GM12878 (cell line): ENCODE data around the gene B4GALNT4. TPM values are rescaled to one million over a fixed set of nuclear protein-coding genes. Genes with fewer than 3 reads are reported as not detected.
"Not testable (repeated sequence)": the region's sequence is repeated elsewhere in the genome, so short reads cannot be mapped to it uniquely, and the experiment has no call there.

Experiments
- ATAC-seq: fragments of 200-7000 bp; cut with Tn5 transposase; 3 replicates; pipeline ENCODE4 v1.9.1; 2020; ENCODE audit warnings: mild to moderate bottlenecking, moderate library complexity
- BruUV-seq: library from RNA; stranded (reverse); fragments of 400-500 nt; replicated peaks from 2 replicates; lab custom pipeline; 2021; lab: Mats Ljungman, UMichigan
- CTCF ChIA-PET: fragments of 300-600 bp; sonication (Branson Sonifier 250); formaldehyde crosslinking; extraction: SDS; loops from one replicate; lab custom pipeline; 2021; ENCODE audit warnings: inconsistent platforms; lab: Yijun Ruan, JAX
- POLR2A ChIA-PET: fragments of 350-600 bp; formaldehyde crosslinking; extraction: SDS; loops from one replicate; lab custom pipeline; 2021; ENCODE audit warnings: inconsistent platforms; lab: Charles Lee
- RAD21 ChIA-PET: fragments of 300-600 bp; sonication (Branson Sonifier 250); formaldehyde crosslinking; loops from one replicate; lab custom pipeline; 2023; ENCODE audit warnings: antibody characterized with exemption; ENCODE audit not compliant: unreplicated experiment; lab: Charles Lee
- SMC1A ChIA-PET: fragments of 300-600 bp; sonication (Branson Sonifier 250); formaldehyde crosslinking; loops from one replicate; lab custom pipeline; 2023; ENCODE audit not compliant: unreplicated experiment, uncharacterized antibody; lab: Charles Lee
- DNase-seq: peaks from one replicate; pipeline ENCODE4 v3.0.0-alpha.2; 2011; ENCODE audit warnings: low read depth, low spot score
- FAIRE-seq: peaks from 3 replicates; lab custom pipeline; 2011; peaks lifted over from hg19 to GRCh38; lab: Jason Lieb, UNC
- H2AFZ ChIP-seq: 2 replicates; pipeline ENCODE4 v1.6.0; 2011; ENCODE audit warnings: low read depth, low read length, control low read depth; ENCODE audit not compliant: control insufficient read depth
- H3K27ac ChIP-seq: 2 replicates; pipeline ENCODE4 v1.5.1; 2011; ENCODE audit warnings: control low read depth; ENCODE audit not compliant: control insufficient read depth, insufficient read depth
- H3K27me3 ChIP-seq, 2 experiments: replicated peaks in 1 of 2; 2 replicates each; pipeline versions ENCODE4 v1.6.0 to v1.6.1; 2011; ENCODE audit warnings: low read length in 1 of 2; ENCODE audit not compliant: control insufficient read depth in 2 of 2, insufficient read depth in 2 of 2
- H3K36me3 ChIP-seq, 2 experiments: 2 replicates each; pipeline ENCODE4 v1.5.1; 2011; ENCODE audit warnings: low read length in 1 of 2; ENCODE audit not compliant: control insufficient read depth in 2 of 2, insufficient read depth in 2 of 2
- H3K4me1 ChIP-seq: 2 replicates; pipeline ENCODE4 v1.6.1; 2011; ENCODE audit warnings: mild to moderate bottlenecking, low read length, moderate library complexity, mixed read lengths; ENCODE audit not compliant: control insufficient read depth, insufficient read depth
- H3K4me2 ChIP-seq: 2 replicates; pipeline ENCODE4 v1.6.0; 2011; ENCODE audit warnings: control low read depth; ENCODE audit not compliant: control insufficient read depth, insufficient read depth
- H3K4me3 ChIP-seq: fragments of 200-600 bp; sonication (generic); 2 replicates; pipeline ENCODE4 v1.5.1; 2016
- H3K79me2 ChIP-seq: 2 replicates; pipeline ENCODE4 v1.6.0; 2011; ENCODE audit warnings: low read length; ENCODE audit not compliant: control insufficient read depth, insufficient read depth
- H3K9ac ChIP-seq: 2 replicates; pipeline ENCODE4 v1.8.0; 2011; ENCODE audit warnings: low read length, control low read depth, mixed read lengths; ENCODE audit not compliant: control insufficient read depth, insufficient read depth
- H3K9me3 ChIP-seq: replicated peaks from 3 replicates; pipeline ENCODE4 v1.5.1; 2011; ENCODE audit warnings: mild to moderate bottlenecking, low read length; ENCODE audit not compliant: control insufficient read depth, insufficient read depth
- H4K20me1 ChIP-seq: 2 replicates; pipeline ENCODE4 v1.6.0; 2011; ENCODE audit not compliant: control insufficient read depth, insufficient read depth
- CHD1 ChIP-seq: IDR thresholded peaks from 2 replicates; pipeline ENCODE4 v1.6.1; 2012; ENCODE audit warnings: low read depth, low read length, improper control_type of control experiment
- EZH2 ChIP-seq: IDR thresholded peaks from 2 replicates; pipeline ENCODE4 v1.6.1; 2012; ENCODE audit warnings: low read depth, mild to moderate bottlenecking, control low read depth, inconsistent platforms, low read length, borderline replicate concordance; ENCODE audit not compliant: control insufficient read depth
- FOXK2 ChIP-seq: fragments of 450-650 bp; IDR thresholded peaks from 2 replicates; pipeline ENCODE4 v1.6.1; 2017; ENCODE audit warnings: mild to moderate bottlenecking, moderate library complexity
- JUND ChIP-seq: IDR thresholded peaks from 2 replicates; pipeline ENCODE4 v1.6.1; 2012; ENCODE audit warnings: low read depth, mild to moderate bottlenecking, low read length, improper control_type of control experiment, moderate library complexity
- POLR2AphosphoS5 ChIP-seq: IDR thresholded peaks from 2 replicates; pipeline ENCODE4 v1.6.1; 2011; ENCODE audit warnings: mild to moderate bottlenecking, low read length, inconsistent platforms
- RB1 ChIP-seq: fragments of 450-650 bp; formaldehyde crosslinking; IDR thresholded peaks from 2 replicates; pipeline ENCODE4 v1.6.1; 2017; ENCODE audit warnings: mild to moderate bottlenecking, borderline replicate concordance
- ZZZ3 ChIP-seq: IDR thresholded peaks from 2 replicates; pipeline ENCODE4 v1.6.1; 2011; ENCODE audit warnings: low read depth; ENCODE audit not compliant: control insufficient read depth, insufficient read length
- WGBS: methylation state at CpG from one replicate; pipeline ENCODE4 v1.1.6; 2016; ENCODE audit warnings: low lambda C conversion rate; ENCODE audit not compliant: insufficient replicate concordance, insufficient coverage; ENCODE audit errors: missing lambda C conversion rate; 5-methylcytosine and 5-hydroxymethylcytosine counted together
- in situ Hi-C: fragments of 300-500 bp; cut with MboI; formaldehyde crosslinking; loops from 9 replicates; pipeline ENCODE4 v1.14.3; 2018; ENCODE audit warnings: mixed read lengths
- intact Hi-C: fragments of 100-400 bp; cut with micrococcal nuclease; formaldehyde crosslinking; loops from one replicate; pipeline ENCODE4 v1.14.2; 2022; ENCODE audit not compliant: unreplicated experiment
- polyA plus RNA-seq, 11 experiments: library from polyadenylated mRNA; depleted of rRNA in 4 of 11; unstranded in 6 of 11; stranded (reverse) in 5 of 11; fragments of >200 nt; fragmentation: Nextera tagmentation in 4 of 11; fragmentation: Illumina TruSeq in 1 of 11; extraction: Ambion mirVana in 4 of 11; extraction: Trizol in 1 of 11; gene quantifications; 1 replicate in 1 of 11; 2 replicates in 10 of 11; pipeline versions ENCODE4 v1.2.1 to v1.2.3, GENCODE V29; 2011 to 2016; ENCODE audit warnings: inconsistent platforms in 2 of 11, missing spikeins in 2 of 11, low read depth in 1 of 11
- total RNA-seq, 4 experiments: library from RNA; depleted of rRNA in 3 of 4; stranded (reverse); fragments of >200 nt in 3 of 4; fragmentation: Illumina TruSeq in 1 of 4; extraction: Trizol in 1 of 4; gene quantifications; 2 replicates each; pipeline versions ENCODE4 v1.2.1 to v1.2.3, GENCODE V29; 2013 to 2021
- TF ChIP-seq, protein P1 (sequence below): IDR thresholded peaks from 2 replicates; pipeline ENCODE4 v1.6.1; 2012; ENCODE audit warnings: low read depth, low read length, improper control_type of control experiment
- TF ChIP-seq, protein P2 (sequence below), 3 experiments: IDR thresholded peaks in 2 of 3; conservative IDR thresholded peaks in 1 of 3; 2 replicates each; pipeline ENCODE4 v1.5.1; 2011; ENCODE audit warnings: low read depth in 3 of 3, low read length in 3 of 3, mild to moderate bottlenecking in 3 of 3, control low read depth in 2 of 3, moderate library complexity in 2 of 3, inconsistent platforms in 1 of 3, mixed read lengths in 1 of 3; ENCODE audit not compliant: control insufficient read depth in 2 of 3, insufficient read depth in 1 of 3; ENCODE audit errors: extremely low read depth in 1 of 3
- TF ChIP-seq, protein P3 (sequence below): IDR thresholded peaks from 2 replicates; pipeline ENCODE4 v1.6.1; 2012; ENCODE audit warnings: low read length, inconsistent platforms
- TF ChIP-seq, protein P4 (sequence below): IDR thresholded peaks from 2 replicates; pipeline ENCODE4 v1.6.1; 2011; ENCODE audit warnings: mild to moderate bottlenecking, low read depth, low read length, moderate library complexity; ENCODE audit not compliant: insufficient replicate concordance

The B4GALNT4 gene
- total and polyA plus RNA-seq, 10 of the 15 experiments (the other 5 are each of a cell fraction or from before 2014, with no cell fraction given), result 0.04 to 0.82 (median 0.40) TPM; not detected in 6

DNA sequence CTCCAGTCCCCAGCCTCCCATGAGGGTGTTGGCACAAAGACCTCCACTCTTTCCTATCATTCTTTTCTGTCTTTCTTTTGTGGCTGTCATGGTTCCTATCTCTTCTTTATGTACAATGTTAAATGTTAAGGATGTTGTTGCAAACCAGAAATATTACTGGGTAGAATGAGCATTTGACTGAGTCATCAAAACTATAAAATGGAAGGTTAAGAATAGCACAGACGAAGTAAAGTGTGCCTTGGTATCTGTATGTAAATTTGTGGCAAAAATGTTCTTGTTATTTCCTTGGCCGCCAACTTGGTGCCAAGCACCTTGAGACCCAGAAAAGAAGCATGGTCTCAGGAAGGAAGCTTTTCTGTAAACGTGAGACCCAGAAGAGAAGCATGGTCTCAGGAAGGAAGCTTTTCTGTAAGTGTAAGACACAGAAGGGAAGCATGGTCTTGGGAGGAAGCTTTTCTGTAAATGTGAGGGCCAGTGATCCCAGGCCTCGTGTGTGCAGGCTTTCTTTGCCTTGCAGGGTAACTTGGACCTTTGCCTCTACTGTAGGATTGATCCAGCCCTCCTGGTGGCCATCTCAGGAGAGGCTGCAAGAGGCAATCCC is 18.0 kb downstream of the B4GALNT4 start:
- 0% methylated on average over 4 of the region's 4 CpGs for whole genome bisulfite sequencing
- Histone ChIP-seq H2AFZ (no peak overlapping the region), H3K4me1 (no peaks in the 10 kb centered on the region), H3K4me3 (no peak overlapping the region), H4K20me1 (no peaks in the 10 kb centered on the region), H3K36me3 (no peaks in the 10 kb centered on the region), H3K9me3 (no peaks in the 10 kb centered on the region; the same call in 2 of the 3 replicates), H3K27ac (no peak overlapping the region), H3K79me2 (no peaks in the 10 kb centered on the region), H3K27me3 (no peaks in the 10 kb centered on the region), H3K4me2 (no peak overlapping the region), H3K9ac (no peak overlapping the region)
- intact Hi-C loops, result no loop called here
- ChIA-PET RAD21 (interaction anchor here (0.9 to 1.0 kb wide), 2 partner anchors 20 to 23 kb away, joined by 3 read pairs; no protein-coding TSS in a partner anchor), CTCF (interaction anchor here (1.5 kb wide), 1 partner anchor 23 kb away, joined by 5 read pairs; no protein-coding TSS in a partner anchor), POLR2A (no interaction called here), SMC1A (no interaction called here)
- FAIRE-seq (no peak), DNase-seq (no peak), ATAC-seq (no peak)
- TF ChIP-seq JUND (no peak), ZZZ3 (no peak), RB1 (no peak), POLR2AphosphoS5 (no peak), CHD1 (no peak), FOXK2 (no peak), EZH2 (no peak)
- TF ChIP-seq, protein P1, sequence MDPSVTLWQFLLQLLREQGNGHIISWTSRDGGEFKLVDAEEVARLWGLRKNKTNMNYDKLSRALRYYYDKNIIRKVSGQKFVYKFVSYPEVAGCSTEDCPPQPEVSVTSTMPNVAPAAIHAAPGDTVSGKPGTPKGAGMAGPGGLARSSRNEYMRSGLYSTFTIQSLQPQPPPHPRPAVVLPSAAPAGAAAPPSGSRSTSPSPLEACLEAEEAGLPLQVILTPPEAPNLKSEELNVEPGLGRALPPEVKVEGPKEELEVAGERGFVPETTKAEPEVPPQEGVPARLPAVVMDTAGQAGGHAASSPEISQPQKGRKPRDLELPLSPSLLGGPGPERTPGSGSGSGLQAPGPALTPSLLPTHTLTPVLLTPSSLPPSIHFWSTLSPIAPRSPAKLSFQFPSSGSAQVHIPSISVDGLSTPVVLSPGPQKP, result no peak
- TF ChIP-seq, protein P2, sequence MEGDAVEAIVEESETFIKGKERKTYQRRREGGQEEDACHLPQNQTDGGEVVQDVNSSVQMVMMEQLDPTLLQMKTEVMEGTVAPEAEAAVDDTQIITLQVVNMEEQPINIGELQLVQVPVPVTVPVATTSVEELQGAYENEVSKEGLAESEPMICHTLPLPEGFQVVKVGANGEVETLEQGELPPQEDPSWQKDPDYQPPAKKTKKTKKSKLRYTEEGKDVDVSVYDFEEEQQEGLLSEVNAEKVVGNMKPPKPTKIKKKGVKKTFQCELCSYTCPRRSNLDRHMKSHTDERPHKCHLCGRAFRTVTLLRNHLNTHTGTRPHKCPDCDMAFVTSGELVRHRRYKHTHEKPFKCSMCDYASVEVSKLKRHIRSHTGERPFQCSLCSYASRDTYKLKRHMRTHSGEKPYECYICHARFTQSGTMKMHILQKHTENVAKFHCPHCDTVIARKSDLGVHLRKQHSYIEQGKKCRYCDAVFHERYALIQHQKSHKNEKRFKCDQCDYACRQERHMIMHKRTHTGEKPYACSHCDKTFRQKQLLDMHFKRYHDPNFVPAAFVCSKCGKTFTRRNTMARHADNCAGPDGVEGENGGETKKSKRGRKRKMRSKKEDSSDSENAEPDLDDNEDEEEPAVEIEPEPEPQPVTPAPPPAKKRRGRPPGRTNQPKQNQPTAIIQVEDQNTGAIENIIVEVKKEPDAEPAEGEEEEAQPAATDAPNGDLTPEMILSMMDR (IDR thresholded peaks at IDR 0.05 in 2 of 3, conservative IDR thresholded peaks at IDR 0.05 in 1 of 3; ENCODE audit: control insufficient read depth in 2 of 3, extremely low read depth in 1 of 3, insufficient read depth in 1 of 3, low read depth in 3 of 3, low read length in 3 of 3), result no peak
- TF ChIP-seq, protein P3, sequence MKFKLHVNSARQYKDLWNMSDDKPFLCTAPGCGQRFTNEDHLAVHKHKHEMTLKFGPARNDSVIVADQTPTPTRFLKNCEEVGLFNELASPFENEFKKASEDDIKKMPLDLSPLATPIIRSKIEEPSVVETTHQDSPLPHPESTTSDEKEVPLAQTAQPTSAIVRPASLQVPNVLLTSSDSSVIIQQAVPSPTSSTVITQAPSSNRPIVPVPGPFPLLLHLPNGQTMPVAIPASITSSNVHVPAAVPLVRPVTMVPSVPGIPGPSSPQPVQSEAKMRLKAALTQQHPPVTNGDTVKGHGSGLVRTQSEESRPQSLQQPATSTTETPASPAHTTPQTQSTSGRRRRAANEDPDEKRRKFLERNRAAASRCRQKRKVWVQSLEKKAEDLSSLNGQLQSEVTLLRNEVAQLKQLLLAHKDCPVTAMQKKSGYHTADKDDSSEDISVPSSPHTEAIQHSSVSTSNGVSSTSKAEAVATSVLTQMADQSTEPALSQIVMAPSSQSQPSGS, result no peak
- TF ChIP-seq, protein P4, sequence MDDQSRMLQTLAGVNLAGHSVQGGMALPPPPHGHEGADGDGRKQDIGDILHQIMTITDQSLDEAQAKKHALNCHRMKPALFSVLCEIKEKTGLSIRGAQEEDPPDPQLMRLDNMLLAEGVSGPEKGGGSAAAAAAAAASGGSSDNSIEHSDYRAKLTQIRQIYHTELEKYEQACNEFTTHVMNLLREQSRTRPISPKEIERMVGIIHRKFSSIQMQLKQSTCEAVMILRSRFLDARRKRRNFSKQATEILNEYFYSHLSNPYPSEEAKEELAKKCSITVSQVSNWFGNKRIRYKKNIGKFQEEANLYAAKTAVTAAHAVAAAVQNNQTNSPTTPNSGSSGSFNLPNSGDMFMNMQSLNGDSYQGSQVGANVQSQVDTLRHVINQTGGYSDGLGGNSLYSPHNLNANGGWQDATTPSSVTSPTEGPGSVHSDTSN, result no peak
- in situ Hi-C loops, result no loop called here
- BruUV-seq, result no TSS peak

DNA sequence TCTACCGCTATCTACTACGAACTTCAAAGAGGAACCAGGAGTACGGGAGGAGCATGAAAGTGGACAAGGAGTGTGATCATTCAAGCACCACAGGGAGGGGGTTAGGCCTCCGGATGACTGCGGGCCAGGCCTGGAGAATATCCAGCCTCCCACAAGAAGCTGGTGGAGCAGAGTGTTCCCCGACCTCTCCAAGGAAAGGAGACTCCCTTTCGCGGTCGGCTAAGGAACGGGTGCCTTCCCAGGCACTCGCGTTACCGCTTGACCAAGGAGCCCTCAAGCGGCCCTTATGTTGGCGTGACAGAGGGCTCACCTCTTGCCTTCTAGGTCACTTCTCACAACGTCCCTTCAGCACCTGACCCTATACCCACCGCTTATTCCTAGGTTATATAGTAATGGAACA is 20.1 kb downstream of the B4GALNT4 start:
- in situ Hi-C loops, H3K9me3 ChIP-seq, H3K36me3 ChIP-seq, H3K4me2 ChIP-seq, H3K27me3 ChIP-seq, H3K9ac ChIP-seq, H3K4me3 ChIP-seq, intact Hi-C loops, H2AFZ ChIP-seq, POLR2A ChIA-PET, SMC1A ChIA-PET, H3K4me1 ChIP-seq, H3K79me2 ChIP-seq, H3K27ac ChIP-seq, CTCF ChIA-PET, FAIRE-seq, H4K20me1 ChIP-seq, DNase-seq, RAD21 ChIA-PET, ATAC-seq, BruUV-seq: not testable (repeated sequence)
- 49% methylated on average over 10 of the region's 17 CpGs for WGBS
